Activated B cell treated with CpG ODN at 0.5 μM for 24 hours (primary cell): Measurements from ENCODE around the gene AAMDC. TPM values are rescaled to one million over a fixed set of nuclear protein-coding genes. Genes with fewer than 3 reads are reported as not detected.
"Not testable (repeated sequence)": the region's sequence is repeated elsewhere in the genome, so short reads cannot be mapped to it uniquely, and the experiment has no call there.

Source experiments
- ATAC-seq: fragments of 200-7000 bp; cut with Tn5 transposase; one replicate; pipeline ENCODE4 v1.10.0; 2021; ENCODE audit warnings: low read depth, mild to moderate bottlenecking, moderate library complexity
- CTCF ChIA-PET: fragments of 350-600 bp; sonication (Branson Sonifier 250); formaldehyde crosslinking; loops from one replicate; lab custom pipeline; 2021; ENCODE audit warnings: antibody characterized with exemption; lab: Charles Lee
- POLR2A ChIA-PET: fragments of 350-600 bp; sonication (Branson Sonifier 250); formaldehyde crosslinking; loops from one replicate; lab custom pipeline; 2021; ENCODE audit warnings: antibody characterized with exemption; lab: Charles Lee
- DNase-seq: peaks from one replicate; pipeline ENCODE4 v3.0.0; 2022
- H3K27ac Mint-ChIP-seq: one replicate; pipeline ENCODE4 v1.8.0; 2020; ENCODE audit warnings: mixed read lengths
- H3K27me3 Mint-ChIP-seq: one replicate; pipeline ENCODE4 v1.8.0; 2021; ENCODE audit warnings: mixed read lengths
- H3K36me3 Mint-ChIP-seq: one replicate; pipeline ENCODE4 v1.8.0; 2021; ENCODE audit warnings: low read depth, mixed read lengths
- H3K4me1 Mint-ChIP-seq: one replicate; pipeline ENCODE4 v1.8.0; 2021; ENCODE audit warnings: mixed read lengths
- H3K4me3 Mint-ChIP-seq: one replicate; pipeline ENCODE4 v1.8.0; 2020; ENCODE audit warnings: mild to moderate bottlenecking, mixed read lengths
- H3K9me3 Mint-ChIP-seq: one replicate; pipeline ENCODE4 v1.8.0; 2020; ENCODE audit warnings: mixed read lengths
- intact Hi-C: fragments of 100-400 bp; cut with micrococcal nuclease; formaldehyde crosslinking; loops from one replicate; pipeline ENCODE4 v1.15.1; 2024
- total RNA-seq: library from RNA; stranded (reverse); gene quantifications from 2 replicates; pipeline ENCODE4 v1.2.3, GENCODE V29; 2022
- TF ChIP-seq, protein P1 (sequence below): fragments of 200-600 bp; IDR thresholded peaks from one replicate; pipeline ENCODE4 v1.8.0; 2022; ENCODE audit warnings: antibody characterized with exemption, mild to moderate bottlenecking

Gene AAMDC
- total RNA-seq, 1 donor from 2014 or later: 3.8 TPM

DNA sequence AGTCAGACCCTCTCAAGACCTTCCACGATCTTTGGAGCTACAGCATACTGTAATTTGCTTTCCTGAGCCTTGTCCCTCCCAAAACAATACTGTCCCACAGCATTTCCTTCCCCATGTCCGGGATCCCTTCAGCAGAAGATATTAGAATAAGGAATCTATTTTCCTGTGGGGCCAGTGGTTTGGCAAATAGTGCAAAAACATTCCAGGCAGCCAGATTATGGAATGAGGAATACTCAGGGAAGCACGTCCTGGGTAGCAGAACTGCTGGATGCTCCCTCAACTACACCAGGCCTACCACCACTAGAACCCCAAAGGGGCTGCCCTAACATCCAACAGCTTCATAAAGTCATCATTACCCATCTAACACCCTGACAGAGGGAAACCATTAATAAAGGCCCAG, 61.5 kb downstream of the AAMDC start:
- Mint-ChIP-seq H3K4me1 (peaks cover 17% of the 10 kb centered on the region), H3K27me3 (no peaks in the 10 kb centered on the region), H3K4me3 (no peak overlapping the region), H3K36me3 (peaks cover 81% of the 10 kb centered on the region), H3K27ac (no peak overlapping the region), H3K9me3 (no peaks in the 10 kb centered on the region)
- intact Hi-C loops: no loop called here
- TF ChIP-seq, protein P1, sequence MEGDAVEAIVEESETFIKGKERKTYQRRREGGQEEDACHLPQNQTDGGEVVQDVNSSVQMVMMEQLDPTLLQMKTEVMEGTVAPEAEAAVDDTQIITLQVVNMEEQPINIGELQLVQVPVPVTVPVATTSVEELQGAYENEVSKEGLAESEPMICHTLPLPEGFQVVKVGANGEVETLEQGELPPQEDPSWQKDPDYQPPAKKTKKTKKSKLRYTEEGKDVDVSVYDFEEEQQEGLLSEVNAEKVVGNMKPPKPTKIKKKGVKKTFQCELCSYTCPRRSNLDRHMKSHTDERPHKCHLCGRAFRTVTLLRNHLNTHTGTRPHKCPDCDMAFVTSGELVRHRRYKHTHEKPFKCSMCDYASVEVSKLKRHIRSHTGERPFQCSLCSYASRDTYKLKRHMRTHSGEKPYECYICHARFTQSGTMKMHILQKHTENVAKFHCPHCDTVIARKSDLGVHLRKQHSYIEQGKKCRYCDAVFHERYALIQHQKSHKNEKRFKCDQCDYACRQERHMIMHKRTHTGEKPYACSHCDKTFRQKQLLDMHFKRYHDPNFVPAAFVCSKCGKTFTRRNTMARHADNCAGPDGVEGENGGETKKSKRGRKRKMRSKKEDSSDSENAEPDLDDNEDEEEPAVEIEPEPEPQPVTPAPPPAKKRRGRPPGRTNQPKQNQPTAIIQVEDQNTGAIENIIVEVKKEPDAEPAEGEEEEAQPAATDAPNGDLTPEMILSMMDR: no peak
- CTCF ChIA-PET: no interaction called here
- ATAC-seq: no peak
- no peak for DNase-seq
- POLR2A ChIA-PET: no interaction called here

DNA sequence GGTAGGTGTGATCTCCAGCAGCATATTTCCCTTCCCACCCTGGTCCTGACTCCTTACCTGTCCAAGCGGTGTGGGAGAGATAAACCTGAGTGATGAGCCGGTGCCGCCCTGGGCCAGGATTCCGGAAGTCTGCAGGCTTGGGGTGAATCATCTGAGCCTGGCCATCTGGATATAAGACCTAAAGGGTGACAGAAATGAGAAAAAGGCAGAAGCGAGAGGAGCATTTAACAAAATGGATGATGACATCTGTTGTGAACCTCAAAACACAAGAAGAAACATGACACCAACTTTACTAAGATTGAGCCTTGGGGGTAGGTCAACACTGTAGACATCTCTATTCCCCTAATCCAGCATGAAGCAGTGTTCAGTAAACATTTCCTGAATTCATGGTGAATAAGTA, 62.8 kb downstream of the AAMDC start:
- Mint-ChIP-seq H3K27me3 (no peaks in the 10 kb centered on the region), H3K27ac (no peak overlapping the region), H3K36me3 (peaks cover 81% of the 10 kb centered on the region), H3K4me1 (peaks cover 17% of the 10 kb centered on the region), H3K4me3 (no peak overlapping the region), H3K9me3 (no peaks in the 10 kb centered on the region)
- intact Hi-C loops: no loop called here
- ATAC-seq (no peak), DNase-seq (no peak)
- ChIA-PET CTCF (no interaction called here), POLR2A (interaction anchor here (0.6 kb wide), 1 partner anchor 1446 kb away, joined by 4 read pairs; no protein-coding TSS in a partner anchor)
- TF ChIP-seq, protein P1: no peak

DNA sequence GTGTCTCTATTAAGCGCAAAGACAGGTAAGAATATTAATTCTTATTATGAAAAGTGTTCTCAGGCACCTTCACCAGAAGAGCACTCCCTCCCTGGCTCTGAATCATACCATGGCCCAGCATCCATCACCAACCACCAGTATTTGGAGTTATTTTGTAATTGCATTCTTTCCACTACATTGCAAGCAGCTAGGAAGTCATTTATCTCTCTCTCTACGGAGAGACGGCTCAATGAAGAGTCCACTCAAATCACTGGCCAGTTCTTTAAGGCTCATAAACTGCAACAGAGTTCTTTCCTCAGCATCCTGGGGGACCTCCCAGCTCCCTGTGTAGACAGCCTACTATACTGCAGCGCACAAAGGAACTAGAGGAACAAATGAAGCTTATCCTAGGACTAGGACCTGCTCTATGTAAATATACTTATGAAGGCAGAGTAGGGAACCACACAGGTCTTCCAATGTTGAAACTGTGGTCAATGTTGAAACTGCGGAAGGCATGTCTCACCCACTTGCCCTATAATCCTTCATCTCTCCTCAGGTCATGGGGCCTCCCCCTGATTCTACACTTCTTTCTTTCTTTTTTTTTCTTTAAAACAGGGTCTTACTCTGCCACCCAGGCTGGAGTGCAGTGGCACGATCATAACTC, 63.4 kb downstream of the AAMDC start:
- ATAC-seq: no peak
- H3K4me3 Mint-ChIP-seq: no peak overlapping the region

DNA sequence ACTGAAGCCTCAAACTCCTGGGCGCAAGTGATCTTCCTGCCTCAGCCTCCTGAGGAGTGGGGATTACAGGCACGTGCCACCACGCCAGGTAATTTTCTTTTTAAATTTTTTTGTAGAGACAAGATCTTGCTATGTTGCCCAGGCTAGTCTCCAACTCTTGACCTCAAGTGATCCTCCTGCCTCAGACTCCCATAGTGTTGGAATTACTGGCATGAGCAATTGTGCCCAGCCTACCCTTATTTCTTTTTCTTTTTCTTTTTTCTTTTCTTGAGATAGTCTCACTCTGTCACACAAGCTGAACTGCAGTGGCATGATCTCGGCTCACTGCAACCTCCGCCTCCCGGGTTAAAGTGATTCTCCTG, 63.9 kb downstream of the AAMDC start:
- POLR2A ChIA-PET: no interaction called here
- H3K4me3 Mint-ChIP-seq: no peak overlapping the region
- H3K27ac Mint-ChIP-seq: no peak overlapping the region
- CTCF ChIA-PET: no interaction called here
- H3K27me3 Mint-ChIP-seq: no peaks in the 10 kb centered on the region
- peaks cover 78% of the 10 kb centered on the region for H3K36me3 Mint-ChIP-seq
- peaks cover 7% of the 10 kb centered on the region for H3K4me1 Mint-ChIP-seq
- ATAC-seq: no peak
- DNase-seq: no peak
- TF ChIP-seq, protein P1: no peak
- intact Hi-C loops: no loop called here
- no peaks in the 10 kb centered on the region for H3K9me3 Mint-ChIP-seq

More for the DNA sequence above, 63.4 kb downstream of the AAMDC start:
- Mint-ChIP-seq H3K9me3 (no peaks in the 10 kb centered on the region), H3K27me3 (no peaks in the 10 kb centered on the region), H3K36me3 (peaks cover 79% of the 10 kb centered on the region), H3K27ac (no peak overlapping the region), H3K4me1 (peaks cover 12% of the 10 kb centered on the region)
- CTCF ChIA-PET: no interaction called here
- DNase-seq: no peak
- POLR2A ChIA-PET: interaction anchor here (0.6 kb wide), 1 partner anchor 1446 kb away, joined by 4 read pairs; no protein-coding TSS in a partner anchor
- TF ChIP-seq, protein P1: no peak
- intact Hi-C loops: no loop called here

DNA sequence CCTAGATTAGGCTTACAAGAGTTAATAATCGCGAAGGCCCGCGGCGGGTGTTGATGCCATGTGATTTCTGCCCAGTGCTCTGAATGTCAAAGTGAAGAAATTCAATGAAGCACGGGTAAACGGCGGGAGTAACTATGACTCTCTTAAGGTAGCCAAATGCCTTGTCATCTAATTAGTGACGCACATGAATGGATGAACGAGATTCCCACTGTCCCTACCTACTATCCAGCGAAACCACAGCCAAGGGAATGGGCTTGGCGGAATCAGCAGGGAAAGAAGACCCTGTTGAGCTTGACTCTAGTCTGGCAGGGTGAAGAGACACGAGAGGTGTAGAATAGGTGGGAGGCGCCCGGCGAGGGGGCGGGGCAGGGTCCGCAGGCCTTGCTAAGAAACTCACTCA, 65.5 kb downstream of the AAMDC start:
- Mint-ChIP-seq H3K9me3 (no peaks in the 10 kb centered on the region), H3K4me3 (no peak overlapping the region), H3K27me3 (no peaks in the 10 kb centered on the region), H3K27ac (no peak overlapping the region), H3K4me1 (no peaks in the 10 kb centered on the region), H3K36me3 (peaks cover 78% of the 10 kb centered on the region)
- intact Hi-C loops: no loop called here
- ATAC-seq: no peak
- CTCF ChIA-PET: no interaction called here
- POLR2A ChIA-PET: no interaction called here
- no peak for DNase-seq
- TF ChIP-seq, protein P1: no peak

DNA sequence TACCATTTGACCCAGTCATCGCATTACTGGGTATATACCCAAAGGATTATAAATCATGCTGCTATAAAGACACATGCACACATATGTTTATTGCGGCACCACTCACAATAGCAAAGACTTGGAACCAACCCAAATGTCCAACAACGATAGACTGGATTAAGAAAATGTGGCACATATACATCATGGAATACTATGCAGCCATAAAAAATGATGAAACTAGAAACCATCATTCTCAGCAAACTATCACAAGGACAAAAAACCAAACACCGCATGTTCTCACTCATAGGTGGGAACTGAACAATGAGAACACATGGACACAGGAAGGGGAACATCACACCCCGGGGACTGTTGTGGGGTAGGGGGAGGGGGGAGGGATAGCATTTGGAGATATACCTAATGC, 68.1 kb downstream of the AAMDC start:
- H3K27ac Mint-ChIP-seq, H3K4me3 Mint-ChIP-seq, CTCF ChIA-PET, H3K27me3 Mint-ChIP-seq, ATAC-seq, H3K9me3 Mint-ChIP-seq, intact Hi-C loops, POLR2A ChIA-PET, H3K4me1 Mint-ChIP-seq, DNase-seq: not testable (repeated sequence)
- peaks cover 71% of the 10 kb centered on the region for H3K36me3 Mint-ChIP-seq

DNA sequence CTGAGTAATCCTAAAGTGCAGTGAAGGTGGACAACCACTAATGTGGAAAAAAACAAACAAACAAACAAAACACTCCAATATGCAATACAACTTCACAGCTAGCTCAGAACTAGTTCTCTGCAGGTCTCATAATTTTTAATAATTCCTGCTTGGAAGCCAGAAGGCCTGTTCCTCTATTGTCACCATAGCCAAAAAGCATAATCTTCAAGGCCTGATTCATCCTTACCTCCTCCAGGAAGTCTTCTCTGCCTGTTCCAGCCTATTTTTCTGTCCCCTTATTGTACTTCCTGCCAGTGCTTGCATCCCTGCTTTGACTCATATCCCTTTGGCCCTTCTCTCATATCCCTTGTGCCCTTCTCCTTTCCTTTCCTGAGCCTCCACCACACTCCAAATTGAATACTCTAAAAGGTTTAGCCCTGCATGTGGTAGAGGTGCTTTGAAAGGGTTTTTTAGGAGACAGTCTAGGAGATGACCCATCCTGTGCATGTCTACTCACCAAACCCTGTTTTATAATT, 69.2 kb downstream of the AAMDC start:
- H3K27ac Mint-ChIP-seq, ATAC-seq, H3K27me3 Mint-ChIP-seq, intact Hi-C loops, H3K4me3 Mint-ChIP-seq, POLR2A ChIA-PET, H3K9me3 Mint-ChIP-seq, H3K4me1 Mint-ChIP-seq, CTCF ChIA-PET, DNase-seq: not testable (repeated sequence)
- H3K36me3 Mint-ChIP-seq: peaks cover 69% of the 10 kb centered on the region

DNA sequence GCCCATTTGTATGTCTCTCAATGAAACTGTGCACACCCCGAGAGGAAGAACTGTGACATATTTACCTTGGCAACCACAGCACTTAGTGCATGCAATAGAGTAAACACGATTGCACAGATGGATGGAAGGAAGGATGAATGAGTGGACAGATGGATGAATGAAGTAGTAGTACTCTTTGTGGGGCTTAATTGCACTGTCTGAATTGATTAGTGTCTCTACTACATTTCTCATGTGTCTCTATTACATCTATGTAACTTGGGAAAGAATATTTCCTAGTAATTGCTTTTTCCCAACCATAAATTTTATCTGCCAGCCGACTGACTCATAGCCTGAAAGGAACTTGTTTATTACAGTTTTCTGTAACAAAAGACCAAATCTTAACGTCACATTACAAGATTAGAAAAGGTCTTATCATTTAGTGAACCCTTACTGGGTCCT, 69.7 kb downstream of the AAMDC start:
- DNase-seq, H3K4me3 Mint-ChIP-seq, H3K27ac Mint-ChIP-seq, ATAC-seq, H3K4me1 Mint-ChIP-seq, POLR2A ChIA-PET, intact Hi-C loops, H3K9me3 Mint-ChIP-seq, CTCF ChIA-PET, H3K27me3 Mint-ChIP-seq: not testable (repeated sequence)
- H3K36me3 Mint-ChIP-seq: peaks cover 66% of the 10 kb centered on the region
